IMR-90 (cell line): ENCODE data around the gene GSK3B.

Experiments
- BHLHE40 ChIP-seq: fragments of 150-350 bp; IDR thresholded peaks from 2 replicates; pipeline ENCODE4 v1.6.1; 2016; ENCODE audit warnings: mild to moderate bottlenecking, low read depth, low read length
- CHD1 ChIP-seq: IDR thresholded peaks from 2 replicates; pipeline ENCODE4 v1.6.1; 2012; ENCODE audit warnings: low read depth, low read length, improper control_type of control experiment
- CTCF ChIP-seq: conservative IDR thresholded peaks from 2 replicates; pipeline ENCODE4 v1.5.1; 2012; ENCODE audit warnings: mild to moderate bottlenecking, low read depth, low read length, improper control_type of control experiment
- ELK1 ChIP-seq: fragments of 150-350 bp; IDR thresholded peaks from 2 replicates; pipeline ENCODE4 v1.6.1; 2016; ENCODE audit warnings: low read depth, mild to moderate bottlenecking, low read length, moderate library complexity, borderline replicate concordance
- FOS ChIP-seq: fragments of 150-350 bp; IDR thresholded peaks from 2 replicates; pipeline ENCODE4 v1.6.1; 2016; ENCODE audit warnings: low read depth, low read length
- MAFK ChIP-seq: IDR thresholded peaks from 2 replicates; pipeline ENCODE4 v1.6.1; 2012; ENCODE audit warnings: low read depth, low read length, improper control_type of control experiment
- MXI1 ChIP-seq: IDR thresholded peaks from 2 replicates; pipeline ENCODE4 v1.6.1; 2012; ENCODE audit warnings: low read depth, mild to moderate bottlenecking, low read length, moderate library complexity, borderline replicate concordance
- NFE2L2 ChIP-seq: fragments of 150-350 bp; IDR thresholded peaks from 2 replicates; pipeline ENCODE4 v1.6.1; 2016; ENCODE audit warnings: low read depth, mild to moderate bottlenecking, low read length
- POLR2A ChIP-seq: IDR thresholded peaks from 2 replicates; pipeline ENCODE4 v1.6.1; 2012; ENCODE audit warnings: mild to moderate bottlenecking, low read depth, low read length
- RAD21 ChIP-seq: IDR thresholded peaks from 2 replicates; pipeline ENCODE4 v1.6.1; 2012; ENCODE audit warnings: low read length, improper control_type of control experiment
- RCOR1 ChIP-seq: IDR thresholded peaks from 2 replicates; pipeline ENCODE4 v1.6.1; 2012; ENCODE audit warnings: mild to moderate bottlenecking, low read length, improper control_type of control experiment; ENCODE audit not compliant: insufficient replicate concordance
- RFX5 ChIP-seq: IDR thresholded peaks from 2 replicates; pipeline ENCODE4 v1.8.0; 2012; ENCODE audit warnings: low read depth, mild to moderate bottlenecking, low read length, moderate library complexity
- USF2 ChIP-seq: fragments of 150-350 bp; IDR thresholded peaks from 2 replicates; pipeline ENCODE4 v1.6.1; 2017; ENCODE audit warnings: mild to moderate bottlenecking, antibody characterized with exemption, low read length, low read depth

GRCh38 chr3:119885746-119886530 lies 208.3 kb downstream of the GSK3B start:
- TF ChIP-seq POLR2A, result no peak
- TF ChIP-seq CTCF, result no peak
- no peak for TF ChIP-seq NFE2L2
- TF ChIP-seq FOS, result no peak
- no peak for TF ChIP-seq CHD1
- no peak for TF ChIP-seq BHLHE40
- TF ChIP-seq RFX5, result no peak
- TF ChIP-seq RCOR1, result no peak
- no peak for TF ChIP-seq USF2
- no peak for TF ChIP-seq ELK1
- TF ChIP-seq MXI1, result no peak
- no peak for TF ChIP-seq RAD21
- TF ChIP-seq MAFK, result no peak
